H1 (cell line): ENCODE results near the gene CD44. TPM values are rescaled to one million over a fixed set of nuclear protein-coding genes. Genes with fewer than 3 reads are reported as not detected.

Source experiments
- CTCF ChIA-PET: fragments of 300-600 bp; sonication (Branson Sonifier 250); formaldehyde crosslinking; loops from one replicate; lab custom pipeline; 2021; ENCODE audit not compliant: partially characterized antibody; lab: Charles Lee
- POLR2A ChIA-PET: fragments of 300-600 bp; sonication (Branson Sonifier 250); formaldehyde crosslinking; loops from one replicate; lab custom pipeline; 2021; ENCODE audit warnings: inconsistent platforms; ENCODE audit not compliant: partially characterized antibody; lab: Charles Lee
- DNase-seq, 2 experiments: peaks; one replicate each; pipeline versions ENCODE4 v3.0.0 to v3.0.0-alpha.2; 2010 to 2022; ENCODE audit warnings: low spot score in 2 of 2, low read depth in 1 of 2, mixed read lengths in 1 of 2
- FAIRE-seq: peaks from 2 replicates; lab custom pipeline; 2011; peaks lifted over from hg19 to GRCh38; lab: Jason Lieb, UNC
- H2AFZ ChIP-seq: 2 replicates; pipeline ENCODE4 v1.8.1; 2012; ENCODE audit warnings: low read length, inconsistent platforms
- H2AK5ac ChIP-seq: 2 replicates; pipeline ENCODE4 v1.6.1; 2013; ENCODE audit warnings: low read depth, low read length
- H2BK120ac ChIP-seq: replicated peaks from 2 replicates; pipeline ENCODE3; 2013; ENCODE audit warnings: low read depth, low read length, inconsistent platforms
- H2BK12ac ChIP-seq: 2 replicates; pipeline ENCODE4 v1.6.1; 2013; ENCODE audit warnings: low read depth, low read length
- H2BK15ac ChIP-seq: 2 replicates; pipeline ENCODE4 v1.6.1; 2013; ENCODE audit warnings: low read length
- H2BK20ac ChIP-seq: 2 replicates; pipeline ENCODE4 v1.6.1; 2013; ENCODE audit warnings: low read length
- H2BK5ac ChIP-seq: 2 replicates; pipeline ENCODE4 v1.6.1; 2013; ENCODE audit warnings: low read depth, low read length
- H3K14ac ChIP-seq: 2 replicates; pipeline ENCODE4 v1.6.1; 2013; ENCODE audit warnings: inconsistent platforms; ENCODE audit not compliant: insufficient read length
- H3K18ac ChIP-seq: 2 replicates; pipeline ENCODE4 v1.6.1; 2013; ENCODE audit warnings: low read length; ENCODE audit errors: extremely low read depth
- H3K23ac ChIP-seq: 2 replicates; pipeline ENCODE4 v1.6.1; 2013; ENCODE audit warnings: inconsistent platforms; ENCODE audit not compliant: insufficient read length
- H3K23me2 ChIP-seq: 2 replicates; pipeline ENCODE4 v1.6.1; 2013; ENCODE audit warnings: low read depth, low read length
- H3K27ac ChIP-seq: 2 replicates; pipeline ENCODE4 v1.6.1; 2011; ENCODE audit warnings: low read depth, low read length, inconsistent platforms
- H3K27me3 ChIP-seq, 4 experiments: replicated peaks in 1 of 4; 1 replicate in 1 of 4; 2 replicates in 3 of 4; pipeline versions ENCODE4 v1.6.1 to v1.8.1; 2011 to 2013; ENCODE audit warnings: low read length in 3 of 4, mild to moderate bottlenecking in 3 of 4, inconsistent platforms in 2 of 4, mixed read lengths in 2 of 4, moderate library complexity in 1 of 4; ENCODE audit not compliant: control insufficient read depth in 3 of 4, insufficient read depth in 3 of 4; ENCODE audit errors: extremely low read depth in 1 of 4
- H3K36me3 ChIP-seq, 4 experiments: 2 replicates each; pipeline versions ENCODE4 v1.6.1 to v1.8.1; 2011 to 2013; ENCODE audit warnings: mild to moderate bottlenecking in 4 of 4, low read length in 3 of 4, moderate library complexity in 2 of 4, control low read depth in 1 of 4, inconsistent platforms in 1 of 4; ENCODE audit not compliant: insufficient read depth in 4 of 4, control insufficient read depth in 2 of 4
- H3K4ac ChIP-seq: replicated peaks from 2 replicates; pipeline ENCODE3; 2013; ENCODE audit warnings: low read length, low read depth, mixed read lengths, inconsistent platforms; ENCODE audit not compliant: insufficient read length
- H3K4me1 ChIP-seq, 4 experiments: replicated peaks in 1 of 4; 1 replicate in 1 of 4; 2 replicates in 3 of 4; pipeline versions ENCODE4 v1.6.1 to v1.8.1; 2011 to 2013; ENCODE audit warnings: low read length in 3 of 4, inconsistent platforms in 2 of 4, mixed read lengths in 1 of 4; ENCODE audit not compliant: insufficient read depth in 4 of 4, control insufficient read depth in 3 of 4
- H3K4me2 ChIP-seq, 2 experiments: 2 replicates each; pipeline versions ENCODE4 v1.6.1 to v1.8.1; 2011 to 2013; ENCODE audit warnings: low read depth in 2 of 2, low read length in 2 of 2, control low read depth in 1 of 2, inconsistent platforms in 1 of 2, mild to moderate bottlenecking in 1 of 2; ENCODE audit not compliant: insufficient read depth in 1 of 2
- H3K4me3 ChIP-seq, 4 experiments: fragments of 200-600, 300-600 bp in 1 of 4; sonication (generic), shearing (Covaris generic), sonication (Bioruptor Twin) in 1 of 4; 2 replicates each; pipeline versions ENCODE4 v1.5.1 to v1.8.1; 2011 to 2016; ENCODE audit warnings: low read length in 4 of 4, low read depth in 3 of 4, control low read depth in 2 of 4, inconsistent platforms in 2 of 4, mild to moderate bottlenecking in 2 of 4, mixed read lengths in 1 of 4, moderate library complexity in 1 of 4; ENCODE audit not compliant: insufficient read depth in 2 of 4; ENCODE audit errors: extremely low read depth in 1 of 4
- H3K56ac ChIP-seq: replicated peaks from 2 replicates; pipeline ENCODE3; 2013; ENCODE audit warnings: low read depth, mild to moderate bottlenecking, mixed read lengths, low read length, inconsistent platforms; ENCODE audit not compliant: insufficient read length
- H3K79me1 ChIP-seq: 2 replicates; pipeline ENCODE4 v1.6.1; 2013; ENCODE audit warnings: low read depth, low read length, control low read depth
- H3K79me2 ChIP-seq, 2 experiments: 2 replicates each; pipeline versions ENCODE4 v1.6.1 to v1.8.1; 2012 to 2013; ENCODE audit warnings: low read length in 2 of 2, mild to moderate bottlenecking in 2 of 2, inconsistent platforms in 1 of 2; ENCODE audit not compliant: insufficient read depth in 2 of 2, control insufficient read depth in 1 of 2
- H3K9ac ChIP-seq, 4 experiments: replicated peaks in 1 of 4; 1 replicate in 1 of 4; 2 replicates in 3 of 4; pipeline versions ENCODE4 v1.6.1 to v1.8.1; 2011 to 2013; ENCODE audit warnings: low read depth in 3 of 4, low read length in 3 of 4, control low read depth in 2 of 4, mild to moderate bottlenecking in 2 of 4, moderate library complexity in 2 of 4, inconsistent platforms in 1 of 4; ENCODE audit errors: extremely low read depth in 1 of 4
- H3K9me3 ChIP-seq, 2 experiments: 2 replicates each; pipeline versions ENCODE4 v1.6.1 to v1.8.1; 2012 to 2013; ENCODE audit warnings: mild to moderate bottlenecking in 2 of 2, moderate library complexity in 2 of 2, control low read depth in 1 of 2, inconsistent platforms in 1 of 2, low read depth in 1 of 2, low read length in 1 of 2, mixed read lengths in 1 of 2; ENCODE audit not compliant: insufficient read depth in 2 of 2
- H4K20me1 ChIP-seq, 2 experiments: replicated peaks in 1 of 2; 2 replicates each; pipeline versions ENCODE3 to v1.8.1; 2011 to 2013; ENCODE audit warnings: inconsistent platforms in 2 of 2, low read length in 2 of 2, mild to moderate bottlenecking in 1 of 2; ENCODE audit not compliant: insufficient read depth in 2 of 2, control insufficient read depth in 1 of 2
- H4K5ac ChIP-seq: 2 replicates; pipeline ENCODE4 v1.6.1; 2013; ENCODE audit warnings: low read length, low read depth, mixed read lengths, inconsistent platforms; ENCODE audit not compliant: insufficient read length
- H4K8ac ChIP-seq: 2 replicates; pipeline ENCODE4 v1.8.0; 2013; ENCODE audit warnings: mild to moderate bottlenecking, moderate library complexity, low read length, inconsistent platforms; ENCODE audit not compliant: insufficient read depth; ENCODE audit errors: extremely low read depth
- H4K91ac ChIP-seq: replicated peaks from 2 replicates; pipeline ENCODE3; 2013; ENCODE audit warnings: low read length, mixed read lengths, inconsistent platforms; ENCODE audit not compliant: insufficient read length
- ATF2 ChIP-seq: IDR thresholded peaks from 2 replicates; pipeline ENCODE4 v1.6.1; 2012; ENCODE audit warnings: low read length, inconsistent platforms
- ATF3 ChIP-seq: IDR thresholded peaks from 2 replicates; pipeline ENCODE4 v1.6.1; 2011; ENCODE audit warnings: low read depth, mild to moderate bottlenecking, low read length; ENCODE audit not compliant: insufficient read depth
- BACH1 ChIP-seq: IDR thresholded peaks from 2 replicates; pipeline ENCODE4 v1.6.1; 2012; ENCODE audit warnings: low read length, improper control_type of control experiment
- CTBP2 ChIP-seq: IDR thresholded peaks from 2 replicates; pipeline ENCODE4 v1.7.0; 2011; ENCODE audit warnings: borderline replicate concordance, mild to moderate bottlenecking, moderate library complexity, mixed read lengths, low read length; ENCODE audit not compliant: insufficient read depth, insufficient read length
- GABPA ChIP-seq: IDR thresholded peaks from 2 replicates; pipeline ENCODE4 v1.6.1; 2011; ENCODE audit warnings: mild to moderate bottlenecking, low read length, moderate library complexity, borderline replicate concordance; ENCODE audit not compliant: insufficient read depth
- HDAC2 ChIP-seq, 2 experiments: fragments of 300-600 bp in 1 of 2; sonication (generic) in 1 of 2; IDR thresholded peaks; 2 replicates each; pipeline ENCODE4 v1.6.1; 2011 to 2012; ENCODE audit warnings: low read depth in 2 of 2, low read length in 2 of 2, mild to moderate bottlenecking in 2 of 2, moderate library complexity in 2 of 2, borderline replicate concordance in 1 of 2, inconsistent platforms in 1 of 2
- MAFK ChIP-seq: IDR thresholded peaks from 2 replicates; pipeline ENCODE4 v1.6.1; 2012; ENCODE audit warnings: low read depth, mild to moderate bottlenecking, improper control_type of control experiment, low read length
- NRF1 ChIP-seq: IDR thresholded peaks from 2 replicates; pipeline ENCODE4 v1.6.1; 2011; ENCODE audit warnings: mild to moderate bottlenecking, low read depth, low read length, improper control_type of control experiment
- SIN3A ChIP-seq, 2 experiments: IDR thresholded peaks in 1 of 2; conservative IDR thresholded peaks in 1 of 2; 2 replicates each; pipeline ENCODE4 v1.6.1; 2011 to 2012; ENCODE audit warnings: low read length in 2 of 2, improper control_type of control experiment in 1 of 2, low read depth in 1 of 2, mild to moderate bottlenecking in 1 of 2
- SP1 ChIP-seq: IDR thresholded peaks from 2 replicates; pipeline ENCODE4 v1.6.1; 2011; ENCODE audit warnings: low read depth, low read length
- TCF12 ChIP-seq: IDR thresholded peaks from 2 replicates; pipeline ENCODE4 v1.6.1; 2011; ENCODE audit warnings: low read depth, mild to moderate bottlenecking, low read length
- WGBS, 2 experiments: shearing (Covaris generic) in 1 of 2; methylation state at CpG; one replicate each; pipeline versions ENCODE4 v1.1.6 to v1.1.7; 2013 to 2015; ENCODE audit warnings: low lambda C conversion rate in 2 of 2, mixed read lengths in 2 of 2, inconsistent platforms in 1 of 2, low coverage in 1 of 2, missing lambda C conversion rate in 1 of 2; ENCODE audit not compliant: insufficient replicate concordance in 2 of 2, insufficient coverage in 1 of 2, insufficient read length in 1 of 2; ENCODE audit errors: extremely low coverage in 1 of 2, missing lambda C conversion rate in 1 of 2; 5-methylcytosine and 5-hydroxymethylcytosine counted together
- polyA plus RNA-seq, 7 experiments: library from polyadenylated mRNA; depleted of rRNA in 3 of 7; stranded (reverse) in 5 of 7; unstranded in 2 of 7; fragments of >200 nt in 5 of 7; fragments of 200-250 nt in 2 of 7; gene quantifications; 1 replicate in 5 of 7; 2 replicates in 1 of 7; 4 replicates in 1 of 7; pipeline versions ENCODE4 v1.2.1 to v1.2.3, GENCODE V29; 2011 to 2013; ENCODE audit warnings: missing spikeins in 2 of 7, mixed read lengths in 2 of 7
- total RNA-seq: library from RNA; stranded (reverse); fragmentation: NEBNext Ultra II Directional; extraction: Animal tissue kit (Norgen Biotek cat#: 25700); gene quantifications from 2 replicates; pipeline ENCODE4 v1.2.1, GENCODE V29; 2021

Gene CD44
- total and polyA plus RNA-seq, 2 of the 8 experiments (the other 6 are each of a cell fraction or from before 2014, with no cell fraction given) = 11.8 to 13.7 TPM

- no peak for DNase-seq
- POLR2A ChIA-PET = no interaction called here
- H3K79me1 ChIP-seq = no peaks in the 10 kb centered on the region
- TF ChIP-seq NRF1 (no peak), ATF3 (no peak), MAFK (no peak), SIN3A (conservative IDR thresholded peaks at IDR 0.05 in 1 of 2, IDR thresholded peaks at IDR 0.05 in 1 of 2; ENCODE audit: low read depth in 1 of 2, low read length in 2 of 2) (no peak), ATF2 (no peak), HDAC2 (IDR thresholded peaks at IDR 0.05; ENCODE audit: borderline replicate concordance in 1 of 2, low read depth in 2 of 2, low read length in 2 of 2) (no peak), CTBP2 (no peak), BACH1 (no peak), SP1 (no peak), GABPA (no peak), TCF12 (no peak)
Measured at GRCh38 chr11:35116245-35116644, 22.7 kb upstream of the CD44 start.

More at GRCh38 chr11:35116245-35116644, 22.7 kb upstream of the CD44 start:
- no peak for FAIRE-seq
- Histone ChIP-seq H3K23ac (no peak overlapping the region), H2BK5ac (no peak overlapping the region), H3K4me3 (no peak overlapping the region), H3K56ac (no peak overlapping the region), H3K4me2 (no peak overlapping the region), H2BK12ac (no peak overlapping the region), H4K20me1 (no peaks in the 10 kb centered on the region), H4K91ac (no peak overlapping the region), H3K27ac (no peak overlapping the region), H3K4me1 (peaks cover 0 to 3% (median 0%) of the 10 kb centered on the region in 4 experiments; a peak in 2 of 7 replicates), H4K8ac (no peak overlapping the region; the same call in 1 of the 2 replicates), H2AFZ (no peak overlapping the region), H2BK120ac (no peak overlapping the region), H3K23me2 (no peaks in the 10 kb centered on the region; the same call in 1 of the 2 replicates), H4K5ac (no peak overlapping the region), H3K9ac (no peak overlapping the region), H2BK15ac (no peak overlapping the region), H3K9me3 (no peaks in the 10 kb centered on the region), H3K18ac (no peak overlapping the region), H2BK20ac (no peak overlapping the region), H3K27me3 (no peaks in the 10 kb centered on the region), H3K79me2 (no peaks in the 10 kb centered on the region), H3K14ac (no peak overlapping the region), H3K4ac (no peak overlapping the region), H2AK5ac (no peak overlapping the region), H3K36me3 (no peaks in the 10 kb centered on the region)
- CTCF ChIA-PET = interaction anchor here (0.6 to 1.4 kb wide), 4 partner anchors 9 to 113 kb away, joined by 3 to 4 read pairs (median 3); no protein-coding TSS in a partner anchor
- 84% methylated on average over 5 of the region's 5 CpGs; no CpG with 5 or more reads in 1 of the 2 experiments for WGBS, 2 experiments
